Stimulated activated CD8-positive, alpha-beta memory T cell treated with anti-CD3 and anti-CD28 coated beads, Interleukin-15, amount 100 ng/mL, for 4 hours (primary cell): ENCODE results near the gene PRAF2.

Experiments
- DNase-seq, 2 donors: peaks; one replicate each; pipeline ENCODE4 v3.0.0-alpha.2; 2020; ENCODE audit warnings: low read depth in 2 of 2

PRAF2 gene

DNA sequence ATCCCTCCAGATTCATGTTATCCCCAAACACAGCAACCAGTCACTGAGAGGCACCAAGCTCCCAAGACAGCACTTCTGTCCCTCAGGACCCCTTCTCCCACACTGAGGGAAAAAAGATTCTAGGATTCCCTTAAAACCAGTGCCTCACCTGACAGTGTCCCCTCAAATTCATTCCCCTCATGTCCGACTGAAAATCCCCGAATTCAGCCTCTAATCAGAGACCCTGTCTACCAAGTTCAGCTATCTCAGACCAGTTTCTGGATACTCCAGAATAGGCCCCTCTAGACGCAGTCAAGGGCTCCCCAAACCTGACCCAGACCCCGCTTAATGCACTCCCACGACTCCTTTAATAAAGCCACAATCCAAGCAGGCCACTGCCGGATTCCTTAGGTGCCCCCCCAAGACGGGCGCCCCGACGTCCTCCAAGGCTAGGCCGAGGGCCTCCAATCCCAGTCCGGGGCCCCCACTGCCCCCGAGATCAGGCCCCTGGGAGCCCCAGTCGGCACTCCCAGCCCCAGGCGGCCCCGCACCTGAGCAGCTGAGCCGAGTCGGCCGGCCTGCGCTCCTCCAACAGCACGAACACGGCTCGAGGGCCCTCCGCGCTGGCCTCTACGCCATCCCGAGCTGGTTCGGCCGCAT lies 31.1 kb downstream of the PRAF2 start:
- DNase-seq: no peak

DNA sequence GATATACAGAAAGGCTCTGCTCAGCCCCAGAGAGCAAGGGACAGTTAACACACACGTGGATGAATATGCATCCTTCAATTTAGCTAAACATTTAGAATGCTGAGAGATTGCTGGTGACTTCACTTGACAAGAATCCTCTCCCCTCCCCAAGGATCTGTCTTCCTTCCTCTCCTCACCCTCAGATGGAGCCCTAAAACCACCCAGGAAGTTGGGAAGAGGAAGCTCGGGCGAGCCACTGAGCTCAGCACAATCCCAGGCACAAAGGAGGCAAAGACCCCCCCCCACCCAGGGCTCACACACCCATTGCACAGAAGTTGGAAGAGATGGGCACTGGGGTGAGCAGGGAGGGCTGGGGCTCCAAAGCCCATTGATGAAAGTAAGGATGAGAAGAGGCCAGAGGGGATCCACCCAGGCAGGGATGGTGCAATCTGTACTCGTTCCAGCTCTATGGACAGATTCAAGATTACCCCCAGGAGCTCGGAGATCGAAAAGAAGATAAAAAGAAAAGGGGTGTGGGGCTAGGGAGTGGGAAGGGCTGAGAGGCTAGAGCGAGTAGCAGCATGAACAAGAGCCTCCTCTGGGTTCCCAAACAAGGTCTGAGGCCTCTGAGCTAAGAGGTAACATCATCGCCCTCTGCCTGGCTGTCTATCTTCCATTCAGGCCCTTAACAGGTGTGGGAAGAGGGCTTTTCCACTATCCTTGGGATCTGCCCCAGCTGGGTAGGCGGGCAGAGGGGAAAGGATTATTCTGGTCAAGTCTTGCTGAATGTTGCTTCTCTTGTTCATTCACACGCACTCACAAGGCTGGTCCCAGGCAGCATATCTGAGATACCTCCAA lies 31.8 kb downstream of the PRAF2 start:
- DNase-seq: no peak

DNA sequence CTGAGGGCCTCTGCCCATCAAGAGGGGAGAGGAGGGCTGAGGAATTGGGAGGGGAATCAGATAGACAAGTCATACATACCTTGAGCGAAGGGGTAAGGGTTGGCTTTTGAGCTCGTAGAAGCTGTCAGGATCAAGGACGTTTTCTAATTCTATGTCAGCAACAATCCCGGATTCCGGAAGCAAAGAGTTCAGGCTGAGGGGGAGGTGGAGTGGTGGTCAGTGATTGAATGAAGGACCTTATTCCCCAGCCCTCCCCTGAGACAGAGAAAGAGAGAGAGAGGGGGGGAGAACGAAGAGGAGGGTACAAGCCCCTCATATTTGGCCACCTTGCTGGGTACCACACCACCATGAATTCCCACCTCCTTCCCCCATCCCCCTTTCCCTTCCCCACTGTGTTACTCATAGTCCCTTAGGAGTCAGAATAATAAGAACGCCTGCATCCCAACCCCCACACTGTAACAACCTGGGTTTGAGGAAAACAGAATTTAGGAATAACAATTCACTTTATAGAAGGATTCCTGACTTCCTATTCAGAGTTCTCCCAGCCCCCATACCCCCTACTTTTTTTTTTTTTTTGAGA lies 33.3 kb downstream of the PRAF2 start:
- no peak for DNase-seq

DNA sequence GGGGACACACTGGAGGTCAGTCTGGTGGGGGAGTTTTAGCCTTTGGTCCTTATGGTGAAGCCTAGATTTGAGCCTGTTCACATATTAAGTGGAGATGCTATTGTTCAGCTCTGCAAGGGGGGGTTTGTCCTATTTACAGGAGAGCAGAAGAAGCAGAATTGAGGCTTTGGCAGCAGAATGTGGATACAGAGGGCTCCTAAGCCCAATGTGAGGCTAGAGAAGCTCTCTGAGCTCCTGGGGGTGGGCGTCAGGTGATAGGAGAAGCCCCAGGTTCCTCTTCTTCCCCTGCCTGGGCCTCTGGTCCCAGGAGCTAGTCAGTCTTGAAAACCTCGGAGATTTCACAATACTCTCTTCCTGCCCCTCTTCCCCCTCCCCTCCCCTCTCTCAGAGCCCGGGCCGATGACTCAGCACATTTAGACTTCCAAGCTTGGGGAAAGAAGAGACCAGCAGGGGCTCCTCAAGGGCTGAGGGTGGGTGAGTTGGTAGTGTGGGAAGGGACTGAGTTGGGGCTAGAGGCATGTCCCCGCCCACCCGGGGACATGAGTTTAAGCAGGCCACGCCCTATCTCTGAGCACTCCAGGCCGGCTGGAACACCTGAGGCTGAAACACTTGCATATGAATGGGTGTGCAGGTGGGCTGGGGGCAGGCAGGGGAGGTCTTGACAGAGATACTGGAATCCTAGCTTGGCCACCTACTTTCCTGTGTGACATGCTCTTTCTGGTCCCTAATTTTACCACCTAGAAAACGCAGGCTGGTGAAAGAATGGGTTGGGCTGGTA lies 34.0 kb downstream of the PRAF2 start:
- DNase-seq: peak; percentile 14 to 24

DNA sequence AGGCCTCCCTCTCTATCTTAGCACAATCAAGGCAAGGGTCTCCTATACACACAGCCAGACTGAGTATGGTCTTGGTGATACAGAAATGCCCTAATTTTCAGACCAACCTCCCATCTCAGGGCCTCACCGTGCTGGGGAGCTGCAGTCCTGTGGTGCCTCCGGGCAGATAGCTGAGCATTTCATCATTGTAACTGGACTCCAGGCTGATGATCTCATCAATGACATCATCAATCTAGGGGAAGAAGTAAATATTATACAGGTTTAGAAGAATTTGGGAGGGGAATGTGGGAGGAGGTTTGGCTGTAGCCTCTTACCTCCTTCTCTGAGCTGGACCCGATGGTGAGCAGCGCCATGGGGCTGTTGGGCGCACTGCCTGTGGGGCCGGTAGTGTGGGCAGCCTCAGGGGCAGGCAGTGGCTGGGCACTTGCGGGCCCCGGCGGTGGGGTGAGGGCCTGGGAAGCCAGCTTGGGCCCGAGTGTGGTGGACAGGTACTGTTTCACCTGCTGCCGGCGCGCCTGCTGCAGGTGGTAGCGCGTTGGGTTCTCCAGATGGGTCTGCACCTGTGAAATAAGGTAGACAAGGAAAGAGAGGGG lies 35.8 kb downstream of the PRAF2 start:
- no peak for DNase-seq

DNA sequence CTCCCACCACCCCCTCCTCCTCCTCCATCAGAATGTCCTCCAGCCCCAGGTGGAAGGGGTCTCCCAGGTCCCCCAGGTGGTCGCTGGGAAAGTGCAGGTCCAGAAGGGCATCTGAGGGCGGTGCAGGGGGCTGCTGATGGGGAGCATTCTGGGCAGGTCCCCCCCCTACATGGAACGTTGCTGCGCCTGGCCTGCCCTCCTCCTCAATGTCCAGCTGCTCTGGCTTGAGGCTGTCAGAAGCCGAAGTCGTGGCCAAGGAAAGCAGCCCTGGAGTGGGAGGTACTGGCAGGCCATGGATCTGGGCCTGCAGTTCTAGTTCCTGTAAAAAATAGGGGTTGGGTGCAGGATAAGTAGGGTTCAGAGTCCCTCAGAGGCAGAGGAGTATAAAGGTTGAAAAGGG lies 43.5 kb downstream of the PRAF2 start:
- DNase-seq: no peak

DNA sequence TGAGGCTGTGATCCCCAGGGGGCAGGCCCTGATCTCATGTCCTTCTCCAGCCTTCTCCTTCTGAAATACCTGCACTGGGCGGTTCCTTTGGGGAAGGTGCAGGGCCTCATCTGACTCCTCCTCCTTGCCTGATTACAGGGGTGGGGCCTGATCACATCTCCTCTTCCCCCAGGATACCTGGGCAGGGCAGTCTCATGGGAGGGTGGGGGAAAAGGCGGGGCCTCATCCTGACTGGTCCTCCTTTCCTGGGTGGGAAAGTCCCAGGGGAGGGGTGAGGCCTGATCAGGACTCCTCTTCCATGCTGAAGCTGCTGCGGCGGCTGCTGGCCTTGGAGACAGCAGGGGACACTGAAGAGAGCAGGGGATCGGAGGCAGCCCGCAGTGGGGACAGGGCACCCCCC lies 43.9 kb downstream of the PRAF2 start:
- DNase-seq: no peak
